BLaER1 (cell line): ENCODE results near the gene SAP130.

Source experiments
- H3K27ac ChIP-seq: shearing (Covaris generic); formaldehyde crosslinking; 2 replicates; pipeline ENCODE4 v1.8.1; 2022
- H3K27me3 ChIP-seq: shearing (Covaris generic); formaldehyde crosslinking; 2 replicates; pipeline ENCODE4 v1.8.1; 2022
- H3K36me3 ChIP-seq: shearing (Covaris generic); formaldehyde crosslinking; 2 replicates; pipeline ENCODE4 v1.8.1; 2022
- H3K4me1 ChIP-seq: shearing (Covaris generic); formaldehyde crosslinking; 2 replicates; pipeline ENCODE4 v1.8.1; 2022
- H3K4me2 ChIP-seq: shearing (Covaris generic); formaldehyde crosslinking; 2 replicates; pipeline ENCODE4 v1.8.1; 2022
- H3K4me3 ChIP-seq: shearing (Covaris generic); formaldehyde crosslinking; 2 replicates; pipeline ENCODE4 v1.8.1; 2022
- H3K9ac ChIP-seq: shearing (Covaris generic); formaldehyde crosslinking; 2 replicates; pipeline ENCODE4 v1.8.1; 2022
- H3K9me3 ChIP-seq: shearing (Covaris generic); formaldehyde crosslinking; 2 replicates; pipeline ENCODE4 v1.8.1; 2022
- H4K20me1 ChIP-seq: shearing (Covaris generic); formaldehyde crosslinking; 2 replicates; pipeline ENCODE4 v1.8.1; 2022
- Cebpa-rat ChIP-seq: shearing (Covaris generic); IDR thresholded peaks from 2 replicates; pipeline ENCODE4 v1.8.1; 2022

Gene SAP130

GRCh38 chr2:127995725-127996124 lies 32.1 kb downstream of the SAP130 start:
- H3K9me3 ChIP-seq = no peaks in the 10 kb centered on the region
- H3K4me2 ChIP-seq = no peak overlapping the region
- H4K20me1 ChIP-seq = no peaks in the 10 kb centered on the region
- H3K27me3 ChIP-seq = no peaks in the 10 kb centered on the region
- no peak overlapping the region for H3K9ac ChIP-seq
- no peak for TF ChIP-seq Cebpa-rat
- H3K4me1 ChIP-seq = no peaks in the 10 kb centered on the region
- H3K27ac ChIP-seq = no peak overlapping the region
- no peak overlapping the region for H3K4me3 ChIP-seq
- H3K36me3 ChIP-seq = peaks cover 86% of the 10 kb centered on the region

DNA sequence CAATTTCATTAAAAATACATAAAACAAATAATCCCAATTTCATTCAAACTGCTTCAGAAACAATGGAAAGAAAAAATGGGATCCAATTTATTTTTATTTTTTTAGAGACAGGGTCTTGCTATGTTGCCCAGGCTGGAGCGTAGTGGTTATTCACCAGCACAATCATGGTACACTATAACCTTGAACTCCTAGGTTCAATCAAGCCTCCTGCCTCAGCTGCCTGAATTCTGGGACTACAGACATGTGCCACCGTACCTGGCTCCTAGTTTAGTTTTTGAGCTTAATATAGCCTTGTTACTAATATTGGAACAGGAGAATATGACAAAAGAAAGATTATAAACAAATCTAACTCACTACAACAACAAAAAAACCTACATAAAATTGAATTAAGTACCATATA lies 34.2 kb downstream of the SAP130 start:
- no peak overlapping the region for H3K4me3 ChIP-seq
- H3K27me3 ChIP-seq = no peaks in the 10 kb centered on the region
- no peaks in the 10 kb centered on the region for H3K9me3 ChIP-seq
- H3K9ac ChIP-seq = no peak overlapping the region
- no peak for TF ChIP-seq Cebpa-rat
- H3K36me3 ChIP-seq = peaks cover 85% of the 10 kb centered on the region
- no peaks in the 10 kb centered on the region for H4K20me1 ChIP-seq
- no peaks in the 10 kb centered on the region for H3K4me1 ChIP-seq
- no peak overlapping the region for H3K4me2 ChIP-seq
- no peak overlapping the region for H3K27ac ChIP-seq

DNA sequence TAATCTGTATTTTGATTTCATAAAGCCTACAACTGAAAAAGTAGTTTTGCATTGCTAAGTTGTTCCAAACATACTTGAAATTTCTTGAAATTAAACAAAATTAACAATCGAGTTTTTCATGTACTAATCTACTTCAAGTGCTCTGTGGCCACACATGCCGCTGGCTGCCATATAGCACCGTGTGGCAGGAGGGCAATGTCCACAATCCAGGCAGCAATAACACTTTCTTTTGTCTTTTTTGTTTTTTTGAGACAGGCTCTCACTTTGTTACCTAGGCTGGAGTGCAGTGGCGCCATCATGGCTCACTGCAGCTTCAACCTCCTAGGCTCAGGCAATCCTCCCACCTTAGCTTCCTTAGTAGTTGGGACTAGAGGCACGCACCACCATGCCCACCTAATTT lies 36.1 kb downstream of the SAP130 start:
- Histone ChIP-seq H3K27me3 (no peaks in the 10 kb centered on the region), H3K9ac (no peak overlapping the region), H3K36me3 (peaks cover 87% of the 10 kb centered on the region), H3K9me3 (no peaks in the 10 kb centered on the region), H3K4me2 (no peak overlapping the region), H4K20me1 (no peaks in the 10 kb centered on the region), H3K4me1 (no peaks in the 10 kb centered on the region), H3K4me3 (no peak overlapping the region), H3K27ac (no peak overlapping the region)
- no peak for TF ChIP-seq Cebpa-rat

- H3K36me3 ChIP-seq = peaks cover 95% of the 10 kb centered on the region
- TF ChIP-seq Cebpa-rat = no peak
- H3K27me3 ChIP-seq = no peaks in the 10 kb centered on the region
- H3K27ac ChIP-seq = no peak overlapping the region
- no peak overlapping the region for H3K9ac ChIP-seq
- H3K4me2 ChIP-seq = no peak overlapping the region
- no peaks in the 10 kb centered on the region for H3K4me1 ChIP-seq
- no peak overlapping the region for H3K4me3 ChIP-seq
- H4K20me1 ChIP-seq = no peaks in the 10 kb centered on the region
- H3K9me3 ChIP-seq = no peaks in the 10 kb centered on the region
These were observed 41.2 kb downstream of the SAP130 start for GRCh38 chr2:127986548-127987079.

GRCh38 chr2:127985735-127986134 lies 42.1 kb downstream of the SAP130 start:
- peaks cover 92% of the 10 kb centered on the region for H3K36me3 ChIP-seq
- TF ChIP-seq Cebpa-rat = no peak

DNA sequence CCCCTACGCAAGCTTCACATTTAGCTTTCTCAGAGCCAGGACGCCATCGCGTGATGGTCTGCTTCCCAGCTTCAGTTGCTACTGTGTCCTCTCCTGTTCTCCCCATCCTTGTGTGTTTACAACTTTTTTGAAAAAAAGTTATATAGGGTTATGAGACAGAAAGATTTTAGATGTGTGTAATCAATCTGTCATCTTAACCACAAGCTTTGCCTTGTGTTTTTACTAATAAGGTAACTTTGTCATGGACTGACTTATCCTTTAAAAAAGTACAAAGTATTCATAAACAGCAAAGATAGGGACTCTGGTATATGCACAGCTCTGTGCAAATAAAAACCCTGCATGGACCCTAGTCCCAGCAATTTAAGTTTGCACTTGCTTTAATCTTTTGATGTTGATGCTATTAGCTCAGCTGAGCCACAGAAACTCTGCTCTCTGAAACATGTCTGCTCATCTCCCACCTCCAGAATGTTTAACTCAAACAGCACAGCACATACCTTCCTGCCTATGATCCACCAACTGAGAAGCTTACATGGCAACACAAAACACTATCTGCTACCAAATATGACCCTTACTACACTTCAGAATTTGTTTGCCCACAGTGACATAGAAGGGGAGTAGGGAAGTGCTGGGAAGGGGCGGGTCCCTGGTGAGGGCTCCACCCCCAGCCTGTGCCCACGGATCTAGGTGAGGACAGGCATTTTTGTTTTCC lies 42.7 kb downstream of the SAP130 start:
- no peaks in the 10 kb centered on the region for H3K4me1 ChIP-seq
- H4K20me1 ChIP-seq = no peaks in the 10 kb centered on the region
- TF ChIP-seq Cebpa-rat = no peak
- H3K27me3 ChIP-seq = no peaks in the 10 kb centered on the region
- H3K4me3 ChIP-seq = no peak overlapping the region
- no peak overlapping the region for H3K4me2 ChIP-seq
- H3K36me3 ChIP-seq = peaks cover 91% of the 10 kb centered on the region
- no peaks in the 10 kb centered on the region for H3K9me3 ChIP-seq
- no peak overlapping the region for H3K9ac ChIP-seq
- H3K27ac ChIP-seq = no peak overlapping the region

More at GRCh38 chr2:127985735-127986134, 42.1 kb downstream of the SAP130 start:
- no peaks in the 10 kb centered on the region for H3K4me1 ChIP-seq
- no peak overlapping the region for H3K4me3 ChIP-seq
- no peaks in the 10 kb centered on the region for H3K27me3 ChIP-seq
- no peak overlapping the region for H3K27ac ChIP-seq
- no peaks in the 10 kb centered on the region for H4K20me1 ChIP-seq
- H3K9me3 ChIP-seq = no peaks in the 10 kb centered on the region
- H3K4me2 ChIP-seq = no peak overlapping the region
- no peak overlapping the region for H3K9ac ChIP-seq

GRCh38 chr2:127984551-127984950 lies 43.3 kb downstream of the SAP130 start:
- H3K27me3 ChIP-seq = no peaks in the 10 kb centered on the region
- no peaks in the 10 kb centered on the region for H4K20me1 ChIP-seq
- H3K4me2 ChIP-seq = no peak overlapping the region
- no peaks in the 10 kb centered on the region for H3K4me1 ChIP-seq
- no peaks in the 10 kb centered on the region for H3K9me3 ChIP-seq
- no peak overlapping the region for H3K27ac ChIP-seq
- no peak overlapping the region for H3K9ac ChIP-seq
- no peak overlapping the region for H3K4me3 ChIP-seq
- peaks cover 91% of the 10 kb centered on the region for H3K36me3 ChIP-seq
- no peak for TF ChIP-seq Cebpa-rat

GRCh38 chr2:127969446-127969845 lies 58.4 kb downstream of the SAP130 start:
- no peaks in the 10 kb centered on the region for H4K20me1 ChIP-seq
- H3K27ac ChIP-seq = no peak overlapping the region
- TF ChIP-seq Cebpa-rat = no peak
- H3K27me3 ChIP-seq = no peaks in the 10 kb centered on the region
- no peak overlapping the region for H3K4me3 ChIP-seq
- H3K36me3 ChIP-seq = peaks cover 89% of the 10 kb centered on the region
- H3K9ac ChIP-seq = no peak overlapping the region
- no peaks in the 10 kb centered on the region for H3K4me1 ChIP-seq
- no peaks in the 10 kb centered on the region for H3K9me3 ChIP-seq
- H3K4me2 ChIP-seq = no peak overlapping the region

DNA sequence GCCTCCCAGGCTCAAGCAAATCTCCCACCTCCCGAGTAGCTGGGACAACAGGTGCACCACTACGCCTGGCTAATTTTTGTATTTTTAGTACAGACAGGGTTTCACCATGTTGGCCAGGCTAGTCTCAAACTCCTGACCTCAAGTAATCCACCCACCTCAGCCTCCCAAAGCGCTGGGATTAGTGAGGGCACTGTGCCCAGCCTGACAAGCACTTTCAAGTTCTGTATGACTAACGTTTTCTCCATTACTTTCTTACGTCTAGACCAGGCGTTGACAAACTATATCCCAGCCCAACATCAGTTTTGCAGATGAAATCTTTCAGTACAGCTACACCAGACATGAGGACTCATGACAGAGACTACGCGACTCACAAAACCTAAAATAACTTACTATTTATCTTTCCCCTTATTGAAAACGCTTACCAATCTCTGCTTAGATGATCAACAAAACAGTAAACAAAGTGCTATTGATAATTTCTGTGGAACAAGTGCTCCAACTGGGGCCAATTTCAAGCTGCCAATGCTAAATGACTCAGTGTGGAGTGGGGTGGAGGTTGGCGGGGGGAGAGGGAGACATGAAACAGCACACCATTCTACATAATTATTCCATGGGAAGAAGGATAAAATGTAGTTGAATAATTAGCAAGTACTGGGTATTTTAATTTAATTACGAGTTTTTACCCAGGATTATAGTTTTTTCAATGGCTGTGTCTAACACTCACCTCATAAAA lies 59.1 kb downstream of the SAP130 start:
- no peak overlapping the region for H3K4me3 ChIP-seq
- no peaks in the 10 kb centered on the region for H4K20me1 ChIP-seq
- H3K27me3 ChIP-seq = no peaks in the 10 kb centered on the region
- no peak for TF ChIP-seq Cebpa-rat
- H3K4me1 ChIP-seq = no peaks in the 10 kb centered on the region
- H3K36me3 ChIP-seq = peaks cover 89% of the 10 kb centered on the region
- H3K9me3 ChIP-seq = peaks cover under 1% of the 10 kb centered on the region; the same call in 1 of the 2 replicates
- H3K4me2 ChIP-seq = no peak overlapping the region
- no peak overlapping the region for H3K27ac ChIP-seq
- H3K9ac ChIP-seq = no peak overlapping the region

GRCh38 chr2:127961729-127962128 lies 66.1 kb downstream of the SAP130 start:
- H4K20me1 ChIP-seq = no peaks in the 10 kb centered on the region
- H3K36me3 ChIP-seq = peaks cover 79% of the 10 kb centered on the region

More at GRCh38 chr2:127961729-127962128, 66.1 kb downstream of the SAP130 start:
- Histone ChIP-seq H3K4me2 (no peak overlapping the region), H3K9me3 (peaks cover 8% of the 10 kb centered on the region), H3K27me3 (no peaks in the 10 kb centered on the region), H3K4me3 (no peak overlapping the region), H3K9ac (no peak overlapping the region), H3K27ac (no peak overlapping the region), H3K4me1 (no peaks in the 10 kb centered on the region)
- no peak for TF ChIP-seq Cebpa-rat
